ENCODE data around the gene ZCCHC14. TPM values are rescaled to one million over a fixed set of nuclear protein-coding genes. Genes with fewer than 3 reads are reported as not detected.
A peak's percentile ranks its signal among the peaks of the same experiment; 100 is the strongest.
"Not testable (repeated sequence)": the region's sequence is repeated elsewhere in the genome, so short reads cannot be mapped to it uniquely, and the experiment has no call there.

Gene ZCCHC14
- polyA plus RNA-seq, 6 donors from 2014 or later, result 0.03 to 0.31 (median 0.20) TPM; not detected in 1

GRCh38 chr16:87534030-87534653 lies 41.3 kb upstream of the ZCCHC14 start:
- Mint-ChIP-seq H3K4me3 (no peak overlapping the region), H3K27ac (no peak overlapping the region), H3K36me3 (peaks cover 9 to 43% of the 10 kb centered on the region in 2 donors), H3K9me3 (peaks cover 9 to 59% (median 44%) of the 10 kb centered on the region in 7 donors), H3K27me3 (peaks cover 55 to 86% (median 59%) of the 10 kb centered on the region in 3 donors), H3K4me1 (no peaks in the 10 kb centered on the region)
- no peak for DNase-seq
- no peak for ATAC-seq (ENCODE audit: low read depth in 2 of 2)

DNA sequence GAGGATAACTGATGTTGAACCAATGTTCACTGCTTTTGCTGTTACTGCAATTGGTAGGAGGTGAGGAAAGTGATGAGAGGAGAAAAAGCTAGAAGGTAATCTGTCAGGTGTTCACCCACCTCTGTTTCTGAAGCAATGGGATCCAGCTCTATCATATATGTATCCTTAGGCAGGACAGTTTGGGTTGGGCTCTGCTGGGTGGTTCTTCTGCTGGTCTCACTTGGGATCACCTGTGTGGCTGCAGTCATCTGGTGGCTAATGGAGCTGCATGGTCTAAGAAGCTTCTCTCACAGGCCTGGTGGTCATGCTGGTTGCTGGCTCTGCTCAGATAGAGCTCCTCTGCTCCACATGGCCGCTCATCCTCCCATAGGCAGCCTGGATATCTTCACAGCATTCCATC lies 40.2 kb upstream of the ZCCHC14 start:
- ATAC-seq (ENCODE audit: low read depth in 2 of 2) (no peak), DNase-seq (no peak)
- Mint-ChIP-seq H3K27me3 (peaks cover 53 to 82% (median 54%) of the 10 kb centered on the region in 3 donors), H3K4me1 (no peaks in the 10 kb centered on the region), H3K9me3 (peaks cover 10 to 67% (median 47%) of the 10 kb centered on the region in 7 donors), H3K27ac (no peak overlapping the region), H3K36me3 (peaks cover 9 to 46% of the 10 kb centered on the region in 2 donors), H3K4me3 (no peak overlapping the region)

DNA sequence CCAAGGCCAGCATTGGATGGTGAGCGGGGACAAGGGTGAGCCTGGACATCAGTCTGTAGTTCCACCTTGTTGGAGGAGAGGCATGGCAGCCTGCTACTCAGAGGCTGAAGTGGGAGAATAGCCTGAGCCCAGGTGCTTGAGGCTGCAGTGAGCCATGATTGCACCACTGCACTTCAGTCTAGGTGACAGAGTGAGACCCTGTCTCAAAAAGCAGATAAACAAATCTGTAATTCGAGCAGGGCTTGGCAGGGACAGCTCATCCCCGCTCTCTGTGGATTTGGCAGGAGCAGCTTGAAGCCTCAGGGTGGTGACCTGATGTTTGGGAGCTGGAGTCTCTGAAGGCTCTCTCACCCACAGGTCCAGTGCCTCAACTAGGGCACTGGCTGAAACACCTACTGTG lies 38.6 kb upstream of the ZCCHC14 start:
- Mint-ChIP-seq H3K4me3 (peak overlapping the region in 1 of 8 donors; percentile 3), H3K4me1 (no peaks in the 10 kb centered on the region), H3K36me3 (peaks cover 9 to 39% of the 10 kb centered on the region in 2 donors), H3K27ac (no peak overlapping the region), H3K27me3 (peaks cover 44 to 73% (median 50%) of the 10 kb centered on the region in 3 donors), H3K9me3 (peaks cover 9 to 62% (median 41%) of the 10 kb centered on the region in 7 donors)
- DNase-seq, result no peak
- no peak for ATAC-seq (ENCODE audit: low read depth in 2 of 2)

- peak overlapping the region in 1 of 8 donors; percentile 71 for H3K4me3 Mint-ChIP-seq
- ATAC-seq (ENCODE audit: low read depth in 2 of 2) (no peak), DNase-seq (no peak)
- H3K9me3 Mint-ChIP-seq, result peaks cover 6 to 49% (median 34%) of the 10 kb centered on the region in 7 donors
- H3K27me3 Mint-ChIP-seq, result peaks cover 47 to 74% (median 52%) of the 10 kb centered on the region in 3 donors
- peak overlapping the region in 1 of 6 donors; percentile 60 for H3K27ac Mint-ChIP-seq
- H3K4me1 Mint-ChIP-seq, result no peaks in the 10 kb centered on the region
- H3K36me3 Mint-ChIP-seq, result peaks cover 9 to 25% of the 10 kb centered on the region in 2 donors
Observed at GRCh38 chr16:87528690-87529579, 36.1 kb upstream of the ZCCHC14 start.

DNA sequence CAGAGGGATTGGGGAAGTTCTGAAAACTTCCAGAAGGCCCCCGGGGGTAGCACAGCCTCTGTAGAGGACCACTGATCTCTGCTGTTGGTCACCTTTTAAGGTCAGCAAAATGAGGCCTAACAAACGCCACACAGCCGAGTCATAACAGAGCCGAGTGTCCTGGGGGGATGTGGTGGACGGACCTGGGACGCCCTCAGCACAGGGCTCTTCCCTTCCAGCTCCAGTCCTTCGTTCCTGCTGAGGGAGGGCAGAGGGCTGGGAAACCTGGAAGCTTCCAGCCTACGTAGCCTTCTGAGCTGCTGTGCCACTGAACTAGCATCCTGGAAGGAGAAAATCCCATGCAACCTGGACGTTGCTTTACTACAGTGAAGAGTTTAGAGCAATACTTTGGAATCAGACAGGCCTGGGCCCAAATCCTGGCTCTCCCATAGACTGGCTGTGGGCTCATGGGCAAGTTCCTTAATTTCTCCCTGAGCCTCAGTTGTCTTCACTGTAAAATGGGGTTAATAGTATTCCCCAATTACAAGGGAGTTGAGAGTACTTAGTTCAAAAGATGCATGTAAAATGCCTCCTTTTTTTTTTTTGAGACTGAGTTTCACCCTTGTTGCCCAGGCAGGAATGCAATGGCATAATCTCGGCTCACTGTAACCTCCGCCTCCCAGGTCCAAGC lies 34.4 kb upstream of the ZCCHC14 start:
- Mint-ChIP-seq H3K27me3 (peaks cover 43 to 57% (median 47%) of the 10 kb centered on the region in 3 donors), H3K4me1 (no peaks in the 10 kb centered on the region), H3K36me3 (peaks cover 9 to 14% of the 10 kb centered on the region in 2 donors), H3K9me3 (peaks cover 0 to 34% (median 23%) of the 10 kb centered on the region in 7 donors), H3K4me3 (no peak overlapping the region), H3K27ac (no peak overlapping the region)
- no peak for ATAC-seq (ENCODE audit: low read depth in 2 of 2)
- no peak for DNase-seq

GRCh38 chr16:87526238-87526947 lies 33.6 kb upstream of the ZCCHC14 start:
- H3K9me3 Mint-ChIP-seq, result peaks cover 0 to 36% (median 23%) of the 10 kb centered on the region in 7 donors
- no peak for ATAC-seq (ENCODE audit: low read depth in 2 of 2)
- no peaks in the 10 kb centered on the region for H3K4me1 Mint-ChIP-seq

DNA sequence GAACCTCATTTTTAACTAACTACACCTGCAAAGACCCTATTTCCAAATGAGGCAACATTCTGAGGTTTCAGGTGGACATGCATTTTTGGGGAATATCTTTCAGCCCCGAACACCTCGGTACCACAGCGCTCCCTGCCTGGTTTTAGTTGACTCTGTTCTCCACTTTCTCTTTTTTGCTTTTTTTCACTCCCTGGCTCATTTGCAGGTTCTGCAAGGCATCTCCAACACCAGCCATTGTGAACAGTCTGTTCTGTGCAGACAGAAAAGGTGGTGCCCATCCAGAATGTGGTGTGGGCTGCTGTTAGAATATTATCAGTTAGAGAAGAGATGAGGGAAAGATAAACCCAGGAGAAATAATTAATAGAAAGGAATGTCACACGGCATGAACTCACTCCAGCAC lies 32.5 kb upstream of the ZCCHC14 start:
- H3K27ac Mint-ChIP-seq, result no peak overlapping the region
- no peak for DNase-seq
- ATAC-seq (ENCODE audit: low read depth in 2 of 2), result no peak
- no peak overlapping the region for H3K4me3 Mint-ChIP-seq
- peaks cover 13 to 14% of the 10 kb centered on the region in 2 donors for H3K36me3 Mint-ChIP-seq
- no peaks in the 10 kb centered on the region for H3K4me1 Mint-ChIP-seq
- H3K9me3 Mint-ChIP-seq, result peaks cover 0 to 30% (median 15%) of the 10 kb centered on the region in 7 donors
- peaks cover 45 to 49% (median 46%) of the 10 kb centered on the region in 3 donors for H3K27me3 Mint-ChIP-seq

More at GRCh38 chr16:87526238-87526947, 33.6 kb upstream of the ZCCHC14 start:
- peaks cover 9 to 14% of the 10 kb centered on the region in 2 donors for H3K36me3 Mint-ChIP-seq
- no peak overlapping the region for H3K27ac Mint-ChIP-seq
- no peak for DNase-seq
- H3K4me3 Mint-ChIP-seq, result no peak overlapping the region
- H3K27me3 Mint-ChIP-seq, result peaks cover 46 to 51% (median 47%) of the 10 kb centered on the region in 3 donors

- Mint-ChIP-seq H3K4me1 (no peaks in the 10 kb centered on the region), H3K27me3 (peaks cover 41 to 45% (median 43%) of the 10 kb centered on the region in 3 donors), H3K9me3 (peaks cover 0 to 20% (median 6%) of the 10 kb centered on the region in 7 donors)
Observed at GRCh38 chr16:87524407-87524806, 31.6 kb upstream of the ZCCHC14 start.

GRCh38 chr16:87523605-87524004 lies 30.8 kb upstream of the ZCCHC14 start:
- H3K27ac Mint-ChIP-seq; H3K4me3 Mint-ChIP-seq; DNase-seq; H3K36me3 Mint-ChIP-seq; ATAC-seq (ENCODE audit: low read depth in 2 of 2); H3K4me1 Mint-ChIP-seq: not testable (repeated sequence)
- H3K9me3 Mint-ChIP-seq, result peaks cover 0 to 15% (median 0%) of the 10 kb centered on the region in 7 donors
- H3K27me3 Mint-ChIP-seq, result peaks cover 45 to 48% (median 47%) of the 10 kb centered on the region in 3 donors

More at GRCh38 chr16:87524407-87524806, 31.6 kb upstream of the ZCCHC14 start:
- ATAC-seq (ENCODE audit: low read depth in 2 of 2), result no peak
- Mint-ChIP-seq H3K36me3 (peaks cover 6% of the 10 kb centered on the region in 2 donors), H3K27ac (no peak overlapping the region), H3K4me3 (no peak overlapping the region)
- DNase-seq, result no peak

DNA sequence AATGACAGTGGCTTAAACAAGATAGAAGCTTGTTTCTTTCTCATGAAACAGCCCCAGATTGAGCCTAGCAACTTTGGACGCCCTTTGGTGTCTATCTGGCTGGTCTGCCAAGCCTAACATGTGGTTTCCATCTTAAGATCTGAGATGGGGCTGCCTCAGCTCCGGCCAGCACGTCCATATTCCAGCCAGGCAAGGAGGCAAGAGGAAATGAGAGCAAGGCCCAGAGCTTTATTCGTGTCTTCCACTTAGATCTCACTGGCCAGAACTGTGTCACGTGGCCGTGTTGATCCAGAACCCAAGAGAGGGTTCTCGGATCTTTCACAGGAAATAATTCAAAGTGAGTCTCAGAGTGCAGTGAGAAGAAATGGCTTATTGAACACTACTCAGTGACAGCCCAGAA lies 28.9 kb upstream of the ZCCHC14 start:
- not testable (repeated sequence) for H3K36me3 Mint-ChIP-seq; ATAC-seq (ENCODE audit: low read depth in 2 of 2); DNase-seq; H3K4me3 Mint-ChIP-seq; H3K4me1 Mint-ChIP-seq; H3K27ac Mint-ChIP-seq
- Mint-ChIP-seq H3K9me3 (peaks cover 0 to 15% (median 0%) of the 10 kb centered on the region in 7 donors), H3K27me3 (peaks cover 44 to 51% (median 48%) of the 10 kb centered on the region in 3 donors)

DNA sequence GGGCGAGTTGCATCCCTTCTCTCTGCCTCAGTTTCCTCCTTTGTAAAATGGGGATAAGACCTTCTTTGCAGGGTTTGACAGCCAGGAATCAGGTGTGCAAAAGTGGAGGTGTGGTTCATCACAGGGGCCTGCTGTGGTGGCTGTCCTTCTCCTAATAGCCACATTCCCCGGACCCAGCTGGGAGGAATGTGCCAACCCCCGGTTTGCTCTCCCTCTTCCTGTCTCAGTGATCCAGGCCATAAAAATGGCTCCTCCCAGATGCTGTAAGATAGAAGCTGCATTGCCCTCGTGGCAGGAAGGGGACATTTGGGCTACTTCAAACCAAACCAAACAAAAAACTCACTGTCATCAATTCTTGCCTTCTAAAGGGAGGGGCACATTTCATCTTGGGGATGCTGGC lies 26.3 kb upstream of the ZCCHC14 start:
- peaks cover 27 to 48% (median 38%) of the 10 kb centered on the region in 3 donors for H3K27me3 Mint-ChIP-seq
- not testable (repeated sequence) for H3K36me3 Mint-ChIP-seq; H3K27ac Mint-ChIP-seq; H3K4me1 Mint-ChIP-seq; DNase-seq; ATAC-seq (ENCODE audit: low read depth in 2 of 2)
- H3K9me3 Mint-ChIP-seq, result peaks cover 0 to 15% (median 0%) of the 10 kb centered on the region in 7 donors
- H3K4me3 Mint-ChIP-seq, result peak overlapping the region in 1 of 8 donors; percentile 35

- H3K27me3 Mint-ChIP-seq, result peaks cover 30 to 46% (median 36%) of the 10 kb centered on the region in 3 donors
- H3K36me3 Mint-ChIP-seq; H3K27ac Mint-ChIP-seq; ATAC-seq (ENCODE audit: low read depth in 2 of 2); DNase-seq; H3K4me3 Mint-ChIP-seq; H3K4me1 Mint-ChIP-seq: not testable (repeated sequence)
- H3K9me3 Mint-ChIP-seq, result peaks cover 0 to 15% (median 0%) of the 10 kb centered on the region in 7 donors
Observed at GRCh38 chr16:87518430-87519051, 25.7 kb upstream of the ZCCHC14 start.
